ENCODE measurements around the gene MON2.

- no peak for TF ChIP-seq CTCF (IDR thresholded peaks at IDR 0.05)
- TF ChIP-seq POLR2AphosphoS5 (IDR thresholded peaks at IDR 0.05; ENCODE audit: low read depth, low read length), result no peak
- TF ChIP-seq REST (IDR thresholded peaks at IDR 0.05; ENCODE audit: insufficient read depth in 1 of 2, low read depth in 2 of 2, low read length in 1 of 2), result no peak
- TF ChIP-seq SIN3A (IDR thresholded peaks at IDR 0.05; ENCODE audit: borderline replicate concordance, insufficient read depth, low read depth, low read length), result no peak
Measured at GRCh38 chr12:62613081-62613480, 146.5 kb downstream of the MON2 start.
